Measurements from ENCODE around the gene AIG1.
"Not testable (repeated sequence)": the region's sequence is repeated elsewhere in the genome, so short reads cannot be mapped to it uniquely, and the experiment has no call there.

AIG1 gene

DNA sequence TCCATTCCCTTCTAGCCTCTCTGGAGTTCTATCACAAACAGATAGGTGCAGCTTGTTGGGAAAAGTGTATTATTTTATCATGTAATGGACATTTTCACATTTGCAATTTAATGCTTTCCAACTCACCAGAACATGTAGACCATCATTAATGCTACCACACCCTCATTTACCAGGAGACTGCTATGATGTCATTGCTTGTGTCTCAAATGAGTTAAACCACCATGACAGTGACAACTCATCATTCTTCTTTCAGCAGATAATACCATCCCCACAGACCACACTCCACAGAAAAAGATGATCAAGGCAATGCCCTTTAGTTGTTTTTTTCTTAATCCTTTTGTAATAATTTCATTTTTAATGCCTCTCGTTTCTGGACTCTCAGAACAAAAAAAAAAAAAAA, 168.7 kb downstream of the AIG1 start:
- no peak for DNase-seq (ENCODE audit: low read depth in 2 of 2)

DNA sequence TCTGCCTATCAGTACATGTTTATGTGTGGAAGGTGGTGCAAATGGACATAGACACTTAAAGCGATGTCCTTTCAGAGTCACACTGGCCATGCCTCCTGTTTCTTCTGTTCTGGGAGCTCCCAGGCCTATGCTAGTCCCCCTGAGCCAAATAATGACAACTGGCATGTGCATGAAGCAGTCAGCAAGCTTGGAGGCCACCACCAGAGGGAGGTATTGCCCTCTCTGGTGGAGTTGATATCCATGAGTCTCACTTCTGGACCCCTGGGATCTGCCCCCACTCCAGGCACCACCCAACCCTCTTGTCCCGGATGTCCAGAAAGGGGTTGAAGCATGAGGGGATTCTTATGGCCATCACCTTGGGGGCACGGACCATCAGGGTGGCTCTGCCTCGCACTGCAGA, 172.2 kb downstream of the AIG1 start:
- DNase-seq (ENCODE audit: low read depth in 2 of 2), result no peak

DNA sequence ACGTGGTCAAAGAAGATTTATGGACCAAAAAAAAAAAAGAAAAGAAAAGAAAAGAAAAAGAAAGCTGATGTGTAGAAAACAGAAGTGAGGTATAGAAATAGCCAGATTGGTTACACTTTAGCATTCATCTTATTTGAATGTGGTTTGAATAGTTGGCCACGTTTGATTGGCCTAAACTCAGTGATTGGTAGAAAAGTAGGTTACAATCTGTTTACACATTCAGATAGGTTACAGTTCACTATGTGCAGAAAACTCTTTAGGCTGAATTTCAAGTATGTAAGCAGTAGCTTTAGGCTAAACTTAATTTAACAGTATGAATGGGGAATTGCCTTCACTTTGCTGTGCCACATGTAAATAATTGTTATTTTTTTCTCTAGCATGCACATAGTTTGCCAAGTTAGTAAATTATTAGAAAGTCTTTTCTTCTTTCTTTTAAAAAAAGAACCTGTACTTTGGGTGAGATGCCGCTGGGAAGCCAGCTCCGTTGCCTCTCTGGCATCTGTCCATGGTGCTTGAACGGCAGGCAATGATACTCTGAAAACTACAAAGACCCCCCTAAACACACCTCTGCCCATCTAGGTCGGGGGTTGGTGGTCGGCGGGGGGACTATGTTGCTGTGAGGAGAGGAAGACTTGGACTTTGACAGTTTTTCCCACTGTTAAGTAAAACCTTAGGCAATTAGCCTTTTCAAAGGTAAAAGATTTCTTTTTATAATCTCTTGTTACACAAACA, 173.0 kb downstream of the AIG1 start:
- no peak for DNase-seq (ENCODE audit: low read depth in 2 of 2)

DNA sequence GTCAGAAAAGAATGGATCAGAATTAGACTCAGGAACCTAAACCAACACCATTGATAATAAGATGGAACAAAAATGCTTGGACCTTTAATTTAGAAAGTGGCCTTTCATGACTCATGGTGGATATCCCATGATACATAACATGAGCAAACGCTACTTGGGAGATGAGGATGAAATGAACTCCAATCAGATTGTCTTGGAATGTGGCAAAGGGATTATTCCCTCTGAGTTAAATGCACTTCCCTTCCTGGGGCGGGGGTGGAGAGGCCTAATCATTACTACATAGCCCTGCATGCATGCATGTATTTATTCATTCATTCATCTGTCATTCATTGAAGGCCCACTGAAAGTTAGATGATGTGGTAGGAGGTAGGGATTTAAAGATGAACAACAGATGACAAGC, 174.0 kb downstream of the AIG1 start:
- DNase-seq (ENCODE audit: low read depth in 2 of 2), result no peak

DNA sequence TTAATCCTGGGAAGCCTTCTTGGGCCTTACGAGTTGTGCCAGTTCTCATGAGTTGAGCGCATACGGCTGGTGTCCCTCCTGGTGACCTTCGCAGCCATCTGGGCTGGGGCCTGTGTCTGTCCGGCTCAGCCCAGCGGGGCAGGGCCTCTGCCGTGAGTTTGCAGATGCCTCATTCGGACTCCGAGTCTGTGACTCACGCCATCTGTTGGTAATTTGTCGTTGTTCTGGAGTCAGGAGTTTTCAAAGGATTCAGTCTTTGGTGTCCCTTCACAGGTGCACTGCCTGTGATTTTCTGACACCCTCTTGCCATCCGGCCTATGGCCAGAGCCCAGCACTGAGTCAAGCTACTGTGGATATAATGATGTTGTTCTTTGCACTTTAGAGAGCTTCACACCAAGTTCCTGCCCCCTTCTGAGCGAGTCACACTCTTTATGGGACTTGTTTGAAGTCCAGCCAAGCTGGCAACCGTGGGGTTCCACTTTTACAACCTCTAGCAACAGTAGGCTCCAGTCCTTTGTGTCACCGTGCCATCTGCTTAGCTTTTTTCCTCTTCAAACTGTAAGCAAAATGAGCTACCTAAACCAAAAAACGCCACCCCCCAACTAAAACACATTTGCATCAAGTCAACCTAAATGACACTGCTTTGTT, 175.6 kb downstream of the AIG1 start:
- no peak for DNase-seq (ENCODE audit: low read depth in 2 of 2)

DNA sequence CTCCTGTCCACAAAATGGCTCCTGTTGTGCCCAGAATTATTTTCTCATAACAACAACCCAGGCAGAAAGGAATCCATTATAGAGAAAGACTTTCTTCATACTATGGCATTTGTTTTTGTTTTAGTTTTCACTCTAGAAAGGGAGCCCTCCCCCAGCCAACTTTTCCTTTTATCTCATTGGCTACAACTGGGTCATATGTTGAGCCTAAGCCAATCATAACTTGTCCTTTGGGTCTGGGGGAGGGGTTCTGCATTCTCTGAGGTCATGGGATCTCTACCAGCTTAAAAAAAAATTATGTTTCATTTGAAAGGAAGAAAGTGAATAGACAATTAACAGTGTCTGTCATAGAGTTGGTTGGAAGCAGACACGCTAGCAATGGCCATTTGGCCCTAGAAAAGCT, 177.6 kb downstream of the AIG1 start:
- no peak for DNase-seq (ENCODE audit: low read depth in 2 of 2)

DNA sequence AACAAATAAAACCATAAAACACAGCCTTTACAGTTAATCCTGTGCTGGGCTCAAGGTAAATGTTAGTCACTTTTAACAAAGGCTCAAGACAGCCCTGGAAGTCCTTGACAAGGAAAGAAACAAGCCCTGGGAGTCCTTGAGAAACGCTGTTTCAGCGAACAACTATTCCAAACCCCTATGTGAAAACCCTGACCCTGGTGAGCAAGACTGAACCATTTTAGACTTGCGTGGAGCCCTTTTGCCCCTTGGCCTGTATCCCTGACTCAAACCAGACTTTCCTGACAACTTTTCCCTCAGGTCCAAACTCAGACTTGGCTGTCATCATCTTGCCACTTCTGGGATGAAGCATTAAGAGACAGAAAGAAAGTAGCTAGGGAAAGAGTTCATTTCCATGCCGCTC, 180.4 kb downstream of the AIG1 start:
- no peak for DNase-seq (ENCODE audit: low read depth in 2 of 2)

DNA sequence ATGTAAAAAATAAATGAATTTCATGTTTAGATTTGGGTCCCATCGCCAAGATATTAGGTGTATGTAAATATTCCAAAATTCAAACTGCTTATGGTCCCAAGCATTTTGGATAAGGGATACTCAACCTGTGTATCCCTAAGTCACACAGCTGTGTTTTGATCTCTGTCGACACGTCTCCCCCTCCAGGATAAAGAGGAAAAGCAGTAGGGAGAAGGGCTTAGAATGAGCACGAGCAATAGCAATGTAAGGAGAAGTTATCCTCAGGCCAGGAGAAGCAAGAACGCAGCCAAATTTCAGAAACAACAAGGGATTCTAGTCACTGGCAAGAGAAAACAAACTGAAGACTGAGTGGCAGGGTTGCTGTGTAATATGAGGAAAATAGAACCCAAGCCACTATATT, 181.2 kb downstream of the AIG1 start:
- DNase-seq (ENCODE audit: low read depth in 2 of 2), result no peak

DNA sequence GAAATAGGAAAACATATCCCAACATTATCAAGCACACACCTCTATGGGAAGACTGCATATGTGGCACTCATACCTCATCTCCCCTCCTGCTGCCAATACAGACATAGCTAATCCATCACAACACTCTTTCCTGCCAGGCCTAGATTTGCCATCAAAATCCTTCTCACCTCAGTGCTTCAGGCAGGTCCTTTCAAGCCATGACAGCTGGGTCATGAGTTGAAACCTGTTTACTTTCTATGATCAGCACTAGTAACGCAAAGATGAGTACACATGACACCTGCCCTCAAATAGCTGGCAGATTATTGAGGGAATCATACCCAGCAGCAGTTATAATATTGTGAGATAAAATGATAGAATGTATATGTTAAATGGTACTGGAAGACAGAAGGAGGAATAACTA, 183.1 kb downstream of the AIG1 start:
- no peak for DNase-seq (ENCODE audit: low read depth in 2 of 2)

DNA sequence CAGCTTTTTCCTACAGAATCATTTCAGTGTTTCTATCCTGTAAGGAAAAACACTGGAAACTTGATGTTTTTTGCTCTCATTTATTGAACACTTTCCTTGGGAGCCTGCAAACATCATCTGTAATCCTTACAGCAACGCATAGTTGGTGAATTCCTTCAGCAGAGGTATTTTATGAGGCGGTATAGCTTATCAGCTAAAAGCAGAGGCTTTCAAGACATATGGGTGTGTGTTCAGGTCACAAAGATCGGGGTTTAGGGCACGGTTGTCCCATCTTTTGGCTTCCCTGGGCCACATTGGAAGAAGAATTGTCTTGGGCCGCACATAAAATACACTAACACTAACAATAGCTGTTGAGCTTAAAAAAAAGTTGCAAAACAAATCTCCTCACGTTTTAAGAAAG, 185.0 kb downstream of the AIG1 start:
- DNase-seq (ENCODE audit: low read depth in 2 of 2), result no peak

DNA sequence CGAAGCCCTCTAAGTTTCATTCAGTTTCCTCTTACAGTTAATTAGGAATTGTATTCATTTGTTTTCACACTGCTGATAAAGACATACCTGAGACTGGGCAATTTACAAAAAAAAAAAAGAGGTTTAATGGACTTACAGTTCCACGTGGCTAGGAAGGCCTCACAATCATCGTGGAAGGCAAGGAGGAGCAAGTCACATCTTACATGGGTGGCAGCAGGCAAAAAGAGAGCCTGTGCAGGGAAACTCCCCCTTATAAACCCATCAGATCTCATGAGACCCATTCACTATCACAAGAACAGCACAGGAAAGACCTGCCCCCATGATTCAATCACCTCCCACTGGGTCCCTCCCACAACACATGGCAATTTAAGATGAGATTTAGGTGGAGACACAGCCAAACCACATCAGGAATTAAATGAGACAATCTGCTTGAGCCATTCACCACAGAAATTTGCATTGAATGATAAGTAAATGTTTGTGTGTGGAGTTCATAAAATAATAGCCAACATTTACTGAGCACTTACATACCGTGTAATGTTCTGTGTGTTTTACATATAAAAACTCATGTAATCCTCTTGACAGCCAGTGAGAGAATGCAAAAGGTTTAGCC, 185.6 kb downstream of the AIG1 start:
- DNase-seq (ENCODE audit: low read depth in 2 of 2), result not testable (repeated sequence)

DNA sequence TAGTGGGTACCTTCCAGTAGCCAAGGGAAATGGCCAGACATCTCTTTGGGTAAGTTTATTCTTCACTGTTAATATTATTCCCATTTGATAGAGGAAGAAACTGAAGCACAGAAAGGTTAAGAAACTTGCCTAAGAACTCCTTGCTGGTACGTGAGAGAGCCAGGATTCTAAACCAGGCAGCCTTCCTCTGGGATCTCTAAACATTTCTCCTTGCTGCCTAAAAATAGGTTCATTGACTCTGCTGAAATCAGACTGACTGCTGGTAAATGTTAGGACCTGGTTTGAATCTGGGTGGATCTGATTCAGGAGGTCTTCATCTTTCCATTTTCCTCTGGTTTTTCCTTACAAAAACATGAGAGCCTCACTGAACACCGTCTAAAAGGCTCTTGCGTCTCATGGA, 186.9 kb downstream of the AIG1 start:
- DNase-seq (ENCODE audit: low read depth in 2 of 2), result no peak

DNA sequence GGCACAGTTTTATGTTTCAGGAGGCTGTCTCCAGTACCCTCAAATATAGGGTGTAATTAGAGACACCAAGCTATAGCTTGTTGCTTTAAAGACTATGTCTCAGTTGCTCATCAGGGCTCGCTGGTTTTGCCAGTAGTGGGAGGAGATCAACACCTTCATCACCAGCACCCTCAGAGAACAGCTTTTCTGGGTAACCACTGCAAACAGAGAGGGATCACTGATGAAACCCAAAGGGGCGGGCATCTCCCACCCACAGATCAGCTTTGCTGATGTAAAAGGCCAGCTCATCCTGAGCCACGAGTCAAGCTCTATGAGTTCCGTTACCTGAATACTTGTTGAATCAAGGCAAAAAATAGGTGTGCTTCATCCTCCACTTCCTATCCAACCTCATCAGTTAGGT, 187.7 kb downstream of the AIG1 start:
- DNase-seq (ENCODE audit: low read depth in 2 of 2), result no peak

DNA sequence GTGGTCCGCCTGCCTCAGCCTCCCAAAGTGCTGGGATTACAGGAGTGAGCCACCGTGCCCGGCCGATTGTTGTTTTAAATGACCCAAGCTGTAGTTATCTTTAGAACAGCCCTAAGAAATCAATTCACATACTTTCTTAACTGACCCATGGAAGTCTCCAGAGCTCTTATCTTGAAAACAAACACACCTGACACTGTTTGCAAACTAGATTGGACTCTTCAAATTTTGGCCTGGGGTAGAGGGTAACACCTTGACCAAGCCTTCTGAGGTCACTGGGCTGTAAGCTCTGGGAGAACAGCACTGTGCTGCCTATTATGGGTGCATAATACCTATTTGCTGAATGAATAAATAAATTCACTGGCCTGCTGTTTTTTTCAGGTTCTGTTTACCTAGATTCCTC, 190.6 kb downstream of the AIG1 start:
- no peak for DNase-seq (ENCODE audit: low read depth in 2 of 2)

DNA sequence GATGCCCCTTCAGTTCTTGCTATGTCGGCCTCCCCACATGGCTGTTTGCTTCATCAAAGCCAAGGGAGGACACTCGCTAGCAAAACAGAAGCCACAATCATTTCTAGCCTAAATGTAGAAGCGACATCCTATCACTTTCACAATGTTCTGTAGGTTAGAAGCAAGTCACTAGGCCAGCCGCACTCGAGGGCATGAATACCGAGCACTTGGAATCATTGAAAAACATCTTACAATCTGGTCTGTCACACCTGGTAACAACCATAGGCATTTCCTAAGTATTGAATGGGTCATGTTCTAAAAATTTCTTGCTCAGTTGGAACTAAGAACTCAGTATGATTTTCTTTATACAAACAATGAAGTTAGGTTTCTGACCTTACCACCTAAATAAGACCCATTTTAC, 192.3 kb downstream of the AIG1 start:
- DNase-seq (ENCODE audit: low read depth in 2 of 2), result no peak

DNA sequence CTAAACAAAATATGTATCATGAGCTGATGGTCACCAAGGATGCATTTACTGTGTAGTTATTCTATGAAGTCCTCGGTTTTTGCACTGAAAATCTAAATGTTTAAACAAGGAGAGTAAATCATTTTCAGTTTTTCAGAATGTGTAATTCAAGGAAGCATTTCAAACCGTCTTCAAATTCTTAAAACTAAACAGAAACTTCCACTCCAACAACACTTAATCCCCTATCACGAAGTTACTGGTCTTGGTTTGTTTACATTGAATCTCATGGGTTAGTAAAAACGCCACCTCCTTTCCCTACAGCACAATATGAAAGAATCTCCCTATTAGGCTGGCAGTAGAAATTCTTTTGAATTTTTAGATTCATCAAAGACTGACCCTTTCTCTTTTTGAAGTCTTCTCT, 192.9 kb downstream of the AIG1 start:
- DNase-seq (ENCODE audit: low read depth in 2 of 2), result no peak

DNA sequence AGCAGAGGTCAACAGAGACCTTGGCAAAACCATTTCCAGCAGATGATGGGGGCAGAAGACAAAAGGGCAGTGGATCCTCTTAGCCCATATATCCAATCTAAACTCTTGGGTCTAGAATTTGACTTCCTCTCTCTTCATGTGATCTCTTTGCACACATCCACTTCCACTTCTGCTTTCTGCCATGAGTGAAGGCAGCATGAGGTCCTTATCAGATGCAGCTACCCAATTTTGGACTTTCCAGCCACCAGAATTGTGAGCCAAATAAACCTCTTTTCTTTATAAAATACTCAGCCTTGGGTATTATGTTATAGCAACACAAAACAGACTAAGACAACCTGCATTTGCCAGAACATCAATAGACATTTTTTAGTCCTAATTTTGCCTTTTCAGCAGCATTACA, 198.3 kb downstream of the AIG1 start:
- DNase-seq (ENCODE audit: low read depth in 2 of 2), result no peak

DNA sequence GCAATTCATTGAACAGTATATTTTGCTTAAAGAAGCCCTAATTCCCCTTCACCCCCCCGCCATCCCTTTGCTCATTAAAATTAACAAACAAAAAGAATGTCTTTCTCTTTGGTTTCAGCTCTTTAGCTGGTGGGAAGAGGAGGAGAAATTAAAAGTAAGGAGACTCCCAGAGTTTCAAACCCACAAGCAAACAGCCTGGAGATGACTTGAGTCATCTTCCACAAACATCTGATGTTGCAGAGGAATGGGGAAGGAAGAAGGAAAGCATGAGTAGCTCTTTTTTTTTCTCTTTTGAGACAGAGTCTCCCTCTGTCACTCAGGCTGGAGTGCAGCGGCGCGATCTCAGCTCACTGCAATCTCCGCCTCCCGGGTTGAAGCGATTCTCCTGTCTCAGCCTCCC, 200.2 kb downstream of the AIG1 start:
- no peak for DNase-seq (ENCODE audit: low read depth in 2 of 2)

DNA sequence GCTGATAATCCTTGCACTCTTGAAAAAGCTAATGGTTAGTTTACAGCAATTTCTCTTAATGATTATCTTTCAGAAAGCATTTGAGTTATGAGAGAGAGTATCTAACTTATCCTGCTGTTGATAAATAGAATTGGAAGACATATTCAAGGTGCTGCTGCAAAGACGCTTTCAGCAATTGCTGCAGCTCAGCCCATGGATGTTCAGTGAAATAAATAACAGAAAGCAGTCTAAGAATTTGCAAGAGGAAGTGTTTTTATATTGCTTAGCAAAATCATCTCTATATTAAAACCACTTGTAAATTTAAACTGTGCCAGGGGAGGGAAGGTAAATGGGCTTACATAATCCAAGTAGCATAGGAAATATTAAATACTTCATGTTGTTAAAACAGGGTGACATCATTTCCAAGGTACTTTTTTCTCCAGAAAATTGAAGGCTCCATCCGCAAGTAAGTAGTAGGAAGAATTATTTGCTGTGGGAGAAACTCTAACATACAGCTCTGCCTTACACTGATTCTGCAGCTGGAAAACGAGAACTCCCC, 201.3 kb downstream of the AIG1 start:
- DNase-seq (ENCODE audit: low read depth in 2 of 2), result no peak

DNA sequence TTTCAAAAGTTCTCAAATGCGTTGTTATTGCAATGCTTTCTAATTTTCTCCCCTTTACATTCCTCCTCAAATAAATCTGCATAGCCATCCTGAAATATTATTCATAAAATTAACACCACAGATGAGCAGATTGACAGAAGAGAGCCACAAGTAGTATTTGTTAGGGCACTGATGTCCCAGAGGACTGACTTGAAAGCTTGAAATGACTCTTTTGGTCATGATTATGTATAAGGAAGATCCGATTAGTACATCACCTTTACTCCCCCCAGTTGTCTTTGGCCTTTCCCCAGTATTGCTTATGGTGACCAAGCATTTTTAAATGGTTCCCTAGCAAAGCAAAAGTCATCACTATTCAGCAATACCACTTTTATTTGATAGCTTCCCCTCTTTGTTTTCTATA, 202.2 kb downstream of the AIG1 start:
- DNase-seq (ENCODE audit: low read depth in 2 of 2), result no peak

DNA sequence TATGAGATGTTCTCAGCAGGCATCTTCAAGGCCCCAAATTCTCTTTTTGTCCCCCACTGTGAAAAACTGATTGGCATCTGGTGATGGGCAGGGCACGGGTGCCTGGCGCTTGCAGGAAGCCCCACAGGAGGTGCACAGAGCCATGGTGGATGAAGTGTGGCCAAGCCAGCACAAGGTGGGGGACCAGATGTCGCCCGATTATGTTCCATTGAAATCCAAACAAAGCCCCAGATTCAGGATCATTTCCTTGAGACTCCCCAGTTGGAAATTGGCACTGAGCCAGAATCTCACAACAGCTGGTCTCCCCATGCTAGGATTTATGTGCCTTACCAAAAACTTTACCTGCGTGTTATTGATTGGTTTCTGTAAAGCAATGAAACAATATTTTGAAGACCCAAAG, 203.7 kb downstream of the AIG1 start:
- DNase-seq (ENCODE audit: low read depth in 2 of 2), result no peak

DNA sequence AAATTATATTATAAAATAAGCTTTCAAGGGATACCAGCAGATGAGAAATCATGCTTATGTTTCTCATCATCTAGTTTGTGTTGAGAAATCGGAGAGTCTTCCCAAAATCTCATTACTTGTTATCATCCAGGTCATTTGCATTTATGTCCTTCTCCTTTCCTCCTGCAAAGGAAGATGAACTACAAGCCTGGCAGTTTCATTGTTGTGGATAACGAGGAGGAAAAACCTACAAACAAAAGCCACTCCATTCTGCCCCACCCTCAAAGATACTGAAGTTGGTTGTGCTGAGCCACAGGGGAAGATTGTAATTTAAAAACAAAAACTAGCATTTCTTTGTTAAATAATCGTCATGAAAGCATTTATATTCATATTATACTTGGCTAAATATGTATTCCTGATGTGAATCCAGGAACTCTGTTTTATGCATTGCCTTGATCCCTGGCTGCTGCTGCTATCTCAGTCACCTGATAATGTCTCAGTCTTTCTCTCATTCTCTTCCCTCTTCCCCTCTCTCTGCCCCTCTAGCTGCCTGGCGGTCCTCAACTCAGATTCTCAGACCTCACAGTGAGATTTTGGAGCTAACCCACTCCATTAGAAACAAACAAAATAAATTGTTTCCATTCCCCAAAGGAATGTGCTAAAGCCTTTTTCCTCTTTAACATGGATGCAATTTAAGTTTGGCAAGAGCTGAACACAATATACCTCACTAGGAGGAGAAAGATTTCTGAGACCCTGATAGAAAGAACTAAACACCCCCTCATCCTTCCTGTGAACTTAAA, 204.5 kb downstream of the AIG1 start:
- DNase-seq (ENCODE audit: low read depth in 2 of 2), result no peak
